HG03039 (cell line): ENCODE measurements around the gene ST3GAL5.

ENCODE experiments used
- ATAC-seq: cut with Tn5 transposase; IDR thresholded peaks from one replicate; pipeline ENCODE4 v1.9.1; 2021; ENCODE audit warnings: mild to moderate bottlenecking, moderate library complexity; ENCODE audit not compliant: unreplicated experiment

The ST3GAL5 gene

GRCh38 chr2:85793584-85793983 is 95.2 kb downstream of the ST3GAL5 start:
- no peak for ATAC-seq

GRCh38 chr2:85792783-85793441 is 95.9 kb downstream of the ST3GAL5 start:
- no peak for ATAC-seq

GRCh38 chr2:85791704-85792565 is 96.9 kb downstream of the ST3GAL5 start:
- ATAC-seq, result no peak

GRCh38 chr2:85790499-85791188 is 98.1 kb downstream of the ST3GAL5 start:
- no peak for ATAC-seq

GRCh38 chr2:85790032-85790431 is 98.8 kb downstream of the ST3GAL5 start:
- ATAC-seq, result no peak

GRCh38 chr2:85789271-85789670 is 99.5 kb downstream of the ST3GAL5 start:
- no peak for ATAC-seq

GRCh38 chr2:85788603-85789002 is 100.2 kb downstream of the ST3GAL5 start:
- no peak for ATAC-seq

- ATAC-seq, result no peak
Measured at GRCh38 chr2:85787981-85788340, 100.8 kb downstream of the ST3GAL5 start.

- no peak for ATAC-seq
Measured at GRCh38 chr2:85787282-85787980, 101.4 kb downstream of the ST3GAL5 start.
